H1 (cell line): ENCODE data around the gene SEC11A. TPM values are rescaled to one million over a fixed set of nuclear protein-coding genes. Genes with fewer than 3 reads are reported as not detected.

Experiments
- CTCF ChIA-PET: fragments of 300-600 bp; sonication (Branson Sonifier 250); formaldehyde crosslinking; loops from one replicate; lab custom pipeline; 2021; ENCODE audit not compliant: partially characterized antibody; lab: Charles Lee
- POLR2A ChIA-PET: fragments of 300-600 bp; sonication (Branson Sonifier 250); formaldehyde crosslinking; loops from one replicate; lab custom pipeline; 2021; ENCODE audit warnings: inconsistent platforms; ENCODE audit not compliant: partially characterized antibody; lab: Charles Lee
- DNase-seq, 2 experiments: peaks; one replicate each; pipeline versions ENCODE4 v3.0.0 to v3.0.0-alpha.2; 2010 to 2022; ENCODE audit warnings: low spot score in 2 of 2, low read depth in 1 of 2, mixed read lengths in 1 of 2
- FAIRE-seq: peaks from 2 replicates; lab custom pipeline; 2011; peaks lifted over from hg19 to GRCh38; lab: Jason Lieb, UNC
- H2AFZ ChIP-seq: 2 replicates; pipeline ENCODE4 v1.8.1; 2012; ENCODE audit warnings: low read length, inconsistent platforms
- H2AK5ac ChIP-seq: 2 replicates; pipeline ENCODE4 v1.6.1; 2013; ENCODE audit warnings: low read depth, low read length
- H2BK120ac ChIP-seq: replicated peaks from 2 replicates; pipeline ENCODE3; 2013; ENCODE audit warnings: low read depth, low read length, inconsistent platforms
- H2BK12ac ChIP-seq: 2 replicates; pipeline ENCODE4 v1.6.1; 2013; ENCODE audit warnings: low read depth, low read length
- H2BK15ac ChIP-seq: 2 replicates; pipeline ENCODE4 v1.6.1; 2013; ENCODE audit warnings: low read length
- H2BK20ac ChIP-seq: 2 replicates; pipeline ENCODE4 v1.6.1; 2013; ENCODE audit warnings: low read length
- H2BK5ac ChIP-seq: 2 replicates; pipeline ENCODE4 v1.6.1; 2013; ENCODE audit warnings: low read depth, low read length
- H3K14ac ChIP-seq: 2 replicates; pipeline ENCODE4 v1.6.1; 2013; ENCODE audit warnings: inconsistent platforms; ENCODE audit not compliant: insufficient read length
- H3K18ac ChIP-seq: 2 replicates; pipeline ENCODE4 v1.6.1; 2013; ENCODE audit warnings: low read length; ENCODE audit errors: extremely low read depth
- H3K23ac ChIP-seq: 2 replicates; pipeline ENCODE4 v1.6.1; 2013; ENCODE audit warnings: inconsistent platforms; ENCODE audit not compliant: insufficient read length
- H3K23me2 ChIP-seq: 2 replicates; pipeline ENCODE4 v1.6.1; 2013; ENCODE audit warnings: low read depth, low read length
- H3K27ac ChIP-seq: 2 replicates; pipeline ENCODE4 v1.6.1; 2011; ENCODE audit warnings: low read depth, low read length, inconsistent platforms
- H3K27me3 ChIP-seq, 4 experiments: replicated peaks in 1 of 4; 1 replicate in 1 of 4; 2 replicates in 3 of 4; pipeline versions ENCODE4 v1.6.1 to v1.8.1; 2011 to 2013; ENCODE audit warnings: low read length in 3 of 4, mild to moderate bottlenecking in 3 of 4, inconsistent platforms in 2 of 4, mixed read lengths in 2 of 4, moderate library complexity in 1 of 4; ENCODE audit not compliant: control insufficient read depth in 3 of 4, insufficient read depth in 3 of 4; ENCODE audit errors: extremely low read depth in 1 of 4
- H3K36me3 ChIP-seq, 4 experiments: 2 replicates each; pipeline versions ENCODE4 v1.6.1 to v1.8.1; 2011 to 2013; ENCODE audit warnings: mild to moderate bottlenecking in 4 of 4, low read length in 3 of 4, moderate library complexity in 2 of 4, control low read depth in 1 of 4, inconsistent platforms in 1 of 4; ENCODE audit not compliant: insufficient read depth in 4 of 4, control insufficient read depth in 2 of 4
- H3K4ac ChIP-seq: replicated peaks from 2 replicates; pipeline ENCODE3; 2013; ENCODE audit warnings: low read length, low read depth, mixed read lengths, inconsistent platforms; ENCODE audit not compliant: insufficient read length
- H3K4me1 ChIP-seq, 4 experiments: replicated peaks in 1 of 4; 1 replicate in 1 of 4; 2 replicates in 3 of 4; pipeline versions ENCODE4 v1.6.1 to v1.8.1; 2011 to 2013; ENCODE audit warnings: low read length in 3 of 4, inconsistent platforms in 2 of 4, mixed read lengths in 1 of 4; ENCODE audit not compliant: insufficient read depth in 4 of 4, control insufficient read depth in 3 of 4
- H3K4me2 ChIP-seq, 2 experiments: 2 replicates each; pipeline versions ENCODE4 v1.6.1 to v1.8.1; 2011 to 2013; ENCODE audit warnings: low read depth in 2 of 2, low read length in 2 of 2, control low read depth in 1 of 2, inconsistent platforms in 1 of 2, mild to moderate bottlenecking in 1 of 2; ENCODE audit not compliant: insufficient read depth in 1 of 2
- H3K4me3 ChIP-seq, 4 experiments: fragments of 200-600, 300-600 bp in 1 of 4; sonication (generic), shearing (Covaris generic), sonication (Bioruptor Twin) in 1 of 4; 2 replicates each; pipeline versions ENCODE4 v1.5.1 to v1.8.1; 2011 to 2016; ENCODE audit warnings: low read length in 4 of 4, low read depth in 3 of 4, control low read depth in 2 of 4, inconsistent platforms in 2 of 4, mild to moderate bottlenecking in 2 of 4, mixed read lengths in 1 of 4, moderate library complexity in 1 of 4; ENCODE audit not compliant: insufficient read depth in 2 of 4; ENCODE audit errors: extremely low read depth in 1 of 4
- H3K56ac ChIP-seq: replicated peaks from 2 replicates; pipeline ENCODE3; 2013; ENCODE audit warnings: low read depth, mild to moderate bottlenecking, mixed read lengths, low read length, inconsistent platforms; ENCODE audit not compliant: insufficient read length
- H3K79me1 ChIP-seq: 2 replicates; pipeline ENCODE4 v1.6.1; 2013; ENCODE audit warnings: low read depth, low read length, control low read depth
- H3K79me2 ChIP-seq, 2 experiments: 2 replicates each; pipeline versions ENCODE4 v1.6.1 to v1.8.1; 2012 to 2013; ENCODE audit warnings: low read length in 2 of 2, mild to moderate bottlenecking in 2 of 2, inconsistent platforms in 1 of 2; ENCODE audit not compliant: insufficient read depth in 2 of 2, control insufficient read depth in 1 of 2
- H3K9ac ChIP-seq, 4 experiments: replicated peaks in 1 of 4; 1 replicate in 1 of 4; 2 replicates in 3 of 4; pipeline versions ENCODE4 v1.6.1 to v1.8.1; 2011 to 2013; ENCODE audit warnings: low read depth in 3 of 4, low read length in 3 of 4, control low read depth in 2 of 4, mild to moderate bottlenecking in 2 of 4, moderate library complexity in 2 of 4, inconsistent platforms in 1 of 4; ENCODE audit errors: extremely low read depth in 1 of 4
- H3K9me3 ChIP-seq, 2 experiments: 2 replicates each; pipeline versions ENCODE4 v1.6.1 to v1.8.1; 2012 to 2013; ENCODE audit warnings: mild to moderate bottlenecking in 2 of 2, moderate library complexity in 2 of 2, control low read depth in 1 of 2, inconsistent platforms in 1 of 2, low read depth in 1 of 2, low read length in 1 of 2, mixed read lengths in 1 of 2; ENCODE audit not compliant: insufficient read depth in 2 of 2
- H4K20me1 ChIP-seq, 2 experiments: replicated peaks in 1 of 2; 2 replicates each; pipeline versions ENCODE3 to v1.8.1; 2011 to 2013; ENCODE audit warnings: inconsistent platforms in 2 of 2, low read length in 2 of 2, mild to moderate bottlenecking in 1 of 2; ENCODE audit not compliant: insufficient read depth in 2 of 2, control insufficient read depth in 1 of 2
- H4K5ac ChIP-seq: 2 replicates; pipeline ENCODE4 v1.6.1; 2013; ENCODE audit warnings: low read length, low read depth, mixed read lengths, inconsistent platforms; ENCODE audit not compliant: insufficient read length
- H4K8ac ChIP-seq: 2 replicates; pipeline ENCODE4 v1.8.0; 2013; ENCODE audit warnings: mild to moderate bottlenecking, moderate library complexity, low read length, inconsistent platforms; ENCODE audit not compliant: insufficient read depth; ENCODE audit errors: extremely low read depth
- H4K91ac ChIP-seq: replicated peaks from 2 replicates; pipeline ENCODE3; 2013; ENCODE audit warnings: low read length, mixed read lengths, inconsistent platforms; ENCODE audit not compliant: insufficient read length
- ATF2 ChIP-seq: IDR thresholded peaks from 2 replicates; pipeline ENCODE4 v1.6.1; 2012; ENCODE audit warnings: low read length, inconsistent platforms
- JUND ChIP-seq: IDR thresholded peaks from 2 replicates; pipeline ENCODE4 v1.6.1; 2011; ENCODE audit warnings: mild to moderate bottlenecking, improper control_type of control experiment, low read length
- MAX ChIP-seq: IDR thresholded peaks from 2 replicates; pipeline ENCODE4 v1.6.1; 2012; ENCODE audit warnings: inconsistent platforms
- POLR2AphosphoS5 ChIP-seq: IDR thresholded peaks from 2 replicates; pipeline ENCODE4 v1.6.1; 2011; ENCODE audit warnings: low read depth, low read length
- RAD21 ChIP-seq, 2 experiments: IDR thresholded peaks in 1 of 2; conservative IDR thresholded peaks in 1 of 2; 2 replicates each; pipeline ENCODE4 v1.6.1; 2011; ENCODE audit warnings: low read depth in 2 of 2, low read length in 2 of 2, improper control_type of control experiment in 1 of 2, inconsistent platforms in 1 of 2, mild to moderate bottlenecking in 1 of 2, moderate library complexity in 1 of 2
- SIRT6 ChIP-seq: IDR thresholded peaks from one replicate; pipeline ENCODE4 v1.7.1; 2012; ENCODE audit warnings: low read length, inconsistent platforms
- TAF7 ChIP-seq: optimal IDR thresholded peaks from 2 replicates; pipeline ENCODE3; 2011; ENCODE audit warnings: low read depth, mild to moderate bottlenecking, inconsistent platforms, low read length, moderate library complexity, borderline replicate concordance
- WGBS, 2 experiments: shearing (Covaris generic) in 1 of 2; methylation state at CpG; one replicate each; pipeline versions ENCODE4 v1.1.6 to v1.1.7; 2013 to 2015; ENCODE audit warnings: low lambda C conversion rate in 2 of 2, mixed read lengths in 2 of 2, inconsistent platforms in 1 of 2, low coverage in 1 of 2, missing lambda C conversion rate in 1 of 2; ENCODE audit not compliant: insufficient replicate concordance in 2 of 2, insufficient coverage in 1 of 2, insufficient read length in 1 of 2; ENCODE audit errors: extremely low coverage in 1 of 2, missing lambda C conversion rate in 1 of 2; 5-methylcytosine and 5-hydroxymethylcytosine counted together
- polyA plus RNA-seq, 7 experiments: library from polyadenylated mRNA; depleted of rRNA in 3 of 7; stranded (reverse) in 5 of 7; unstranded in 2 of 7; fragments of >200 nt in 5 of 7; fragments of 200-250 nt in 2 of 7; gene quantifications; 1 replicate in 5 of 7; 2 replicates in 1 of 7; 4 replicates in 1 of 7; pipeline versions ENCODE4 v1.2.1 to v1.2.3, GENCODE V29; 2011 to 2013; ENCODE audit warnings: missing spikeins in 2 of 7, mixed read lengths in 2 of 7
- total RNA-seq: library from RNA; stranded (reverse); fragmentation: NEBNext Ultra II Directional; extraction: Animal tissue kit (Norgen Biotek cat#: 25700); gene quantifications from 2 replicates; pipeline ENCODE4 v1.2.1, GENCODE V29; 2021

Gene SEC11A
- total and polyA plus RNA-seq, 2 of the 8 experiments (the other 6 are each of a cell fraction or from before 2014, with no cell fraction given), result 268 to 316 TPM

GRCh38 chr15:84684092-84684491, 31.8 kb downstream of the SEC11A start:
- no peak for FAIRE-seq
- no peak overlapping the region for H3K4ac ChIP-seq
- no peak overlapping the region for H3K9ac ChIP-seq
- no peak for DNase-seq
- H3K14ac ChIP-seq, result no peak overlapping the region
- no peak overlapping the region for H2BK15ac ChIP-seq
- no peak overlapping the region for H3K18ac ChIP-seq
- H3K79me1 ChIP-seq, result no peaks in the 10 kb centered on the region; the same call in 1 of the 2 replicates
- no peak overlapping the region for H4K5ac ChIP-seq
- H3K56ac ChIP-seq, result no peak overlapping the region
- H4K8ac ChIP-seq, result no peak overlapping the region
- no peak overlapping the region for H3K27ac ChIP-seq
- H4K91ac ChIP-seq, result no peak overlapping the region
- H3K4me2 ChIP-seq, result no peak overlapping the region
- H4K20me1 ChIP-seq, result peaks cover 0 to 1% of the 10 kb centered on the region in 2 experiments
- ChIA-PET POLR2A (interaction anchor here (1.2 kb wide), 1 partner anchor 106 kb away, joined by 4 read pairs; no protein-coding TSS in a partner anchor), CTCF (no interaction called here)
- H2BK12ac ChIP-seq, result no peak overlapping the region
- no peak overlapping the region for H2BK20ac ChIP-seq
- no peak overlapping the region for H3K23ac ChIP-seq
- 59% methylated on average over 1 of the region's 1 CpG; no CpG with 5 or more reads in 1 of the 2 experiments for WGBS, 2 experiments
- H3K79me2 ChIP-seq, result 0 out of 4 replicates have a peak, but pooled peaks cover 0 to 4% of the 10 kb centered on the region in 2 experiments
- H2AFZ ChIP-seq, result no peak overlapping the region
- no peaks in the 10 kb centered on the region for H3K23me2 ChIP-seq
- no peaks in the 10 kb centered on the region for H3K27me3 ChIP-seq
- H2BK120ac ChIP-seq, result no peak overlapping the region
- no peak overlapping the region for H2AK5ac ChIP-seq
- H3K36me3 ChIP-seq, result peaks cover 2 to 64% (median 18%) of the 10 kb centered on the region in 4 experiments; a peak in 6 of 8 replicates
- H3K9me3 ChIP-seq, result no peaks in the 10 kb centered on the region
- H3K4me1 ChIP-seq, result no peaks in the 10 kb centered on the region
- H3K4me3 ChIP-seq, result no peak overlapping the region
- no peak overlapping the region for H2BK5ac ChIP-seq
- TF ChIP-seq SIRT6, result no peak
- no peak for TF ChIP-seq ATF2
- TF ChIP-seq TAF7, result no peak
- no peak for TF ChIP-seq POLR2AphosphoS5
- TF ChIP-seq JUND, result no peak
- no peak for TF ChIP-seq MAX
- no peak for TF ChIP-seq RAD21 (IDR thresholded peaks at IDR 0.05 in 1 of 2, conservative IDR thresholded peaks at IDR 0.05 in 1 of 2; ENCODE audit: low read depth in 2 of 2, low read length in 2 of 2)
